GM21528 (cell line): Measurements from ENCODE around the gene KCNAB2.

ENCODE experiments used
- ATAC-seq: cut with Tn5 transposase; IDR thresholded peaks from one replicate; pipeline ENCODE4 v1.9.1; 2021; ENCODE audit warnings: mild to moderate bottlenecking, moderate library complexity; ENCODE audit not compliant: unreplicated experiment, low FRiP score

KCNAB2 gene

DNA sequence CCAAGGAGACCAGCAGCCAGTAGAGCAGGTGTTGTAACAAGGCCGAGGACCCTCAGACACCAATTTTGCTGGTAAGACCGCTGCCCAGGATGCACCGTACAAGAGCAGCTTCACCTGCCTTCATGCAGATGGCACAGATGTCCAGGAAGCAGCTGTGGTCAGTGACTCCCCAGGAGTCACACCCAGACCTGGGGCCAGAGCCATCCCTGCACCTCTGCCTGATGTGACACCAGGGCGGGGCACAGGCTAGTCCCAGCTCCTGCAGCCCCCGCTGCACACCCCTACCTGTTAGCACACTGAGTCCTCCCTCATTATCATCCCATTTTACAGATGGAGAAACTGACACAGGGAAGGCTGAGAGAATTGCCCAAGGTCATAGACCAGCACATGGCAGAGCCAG, 16.3 kb upstream of the KCNAB2 start:
- ATAC-seq, result no peak

GRCh38 chr1:6030132-6030531, 15.6 kb upstream of the KCNAB2 start:
- no peak for ATAC-seq

GRCh38 chr1:6030547-6031261, 15.0 kb upstream of the KCNAB2 start:
- no peak for ATAC-seq

DNA sequence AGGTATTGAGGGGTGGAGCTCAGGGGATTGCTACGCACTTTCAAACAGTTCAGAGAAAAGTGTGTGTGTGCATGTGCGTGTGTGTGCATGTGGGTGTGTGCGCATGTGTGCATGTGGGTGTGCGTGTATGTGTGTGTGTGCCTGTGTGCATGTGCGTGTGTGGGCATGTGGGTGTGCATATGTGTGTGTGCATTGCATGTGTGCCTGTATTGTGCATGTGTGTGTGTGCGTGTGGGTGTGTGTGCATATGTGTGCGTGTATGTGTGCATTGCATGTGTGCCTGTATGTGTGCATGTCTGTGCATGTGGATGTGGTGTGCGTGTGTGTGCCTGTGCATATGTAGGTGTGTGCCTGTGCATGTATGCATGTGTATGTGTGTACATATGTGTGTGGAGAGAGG, 12.6 kb upstream of the KCNAB2 start:
- no peak for ATAC-seq

DNA sequence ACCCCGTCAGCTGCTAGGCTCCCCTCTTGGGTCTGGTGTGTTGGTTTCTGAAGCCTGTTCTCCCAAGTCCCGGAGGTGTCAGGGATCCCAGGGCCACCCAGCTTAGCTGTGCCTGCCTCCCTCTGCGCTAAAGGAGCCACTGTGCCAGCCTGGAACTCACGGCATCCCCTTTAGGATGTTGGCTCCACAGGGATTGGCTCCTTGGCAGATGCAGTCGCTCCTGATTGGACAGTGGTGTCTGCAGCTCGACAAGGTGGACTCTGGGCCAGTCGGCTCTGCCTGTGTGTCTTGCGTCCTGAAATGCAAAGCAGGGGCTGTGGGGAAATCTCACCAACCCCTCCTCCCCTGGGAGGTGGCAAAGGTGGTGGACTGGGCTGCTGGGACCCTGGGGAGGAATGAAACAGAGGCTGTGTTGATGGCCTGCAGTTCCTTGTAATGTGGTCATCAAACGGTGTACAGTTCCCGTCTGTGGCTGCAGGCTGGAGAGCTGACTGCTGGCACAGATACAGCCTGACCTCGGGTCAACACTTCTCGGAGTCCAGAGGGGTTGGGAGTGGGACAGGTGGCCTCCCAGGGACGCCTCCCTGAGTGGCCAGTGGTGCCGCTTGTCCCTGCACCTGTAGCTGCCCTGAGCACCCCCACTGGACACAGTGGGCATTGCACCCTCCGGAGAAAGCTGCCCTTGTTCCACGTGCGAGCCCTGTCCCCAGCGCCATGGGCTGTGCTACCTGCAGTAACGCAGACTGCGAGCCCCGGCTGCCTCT, 11.5 kb upstream of the KCNAB2 start:
- no peak for ATAC-seq

- no peak for ATAC-seq
Measured at GRCh38 chr1:6034750-6035096, 11.0 kb upstream of the KCNAB2 start.

GRCh38 chr1:6035303-6035702, 10.4 kb upstream of the KCNAB2 start:
- no peak for ATAC-seq

DNA sequence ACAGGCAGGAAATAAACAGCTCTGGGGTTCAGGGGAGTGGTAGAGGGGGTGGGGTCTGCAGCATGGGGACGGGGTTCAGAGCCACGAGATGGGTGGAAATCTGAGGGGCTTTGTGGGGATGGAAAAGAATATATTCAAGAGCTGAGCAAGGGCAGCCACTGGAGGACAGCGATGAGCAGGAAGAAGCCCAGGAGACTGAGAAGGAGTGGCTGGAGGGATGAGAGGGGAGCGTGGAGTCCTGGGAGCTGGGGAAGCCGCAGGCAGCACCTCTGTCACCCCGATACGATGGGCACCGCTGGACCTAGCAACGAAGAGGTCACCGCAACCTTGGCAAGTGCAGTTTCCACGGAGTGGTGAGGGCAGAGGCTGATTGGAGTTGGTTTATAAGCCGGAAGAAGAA, 10.0 kb upstream of the KCNAB2 start:
- no peak for ATAC-seq

DNA sequence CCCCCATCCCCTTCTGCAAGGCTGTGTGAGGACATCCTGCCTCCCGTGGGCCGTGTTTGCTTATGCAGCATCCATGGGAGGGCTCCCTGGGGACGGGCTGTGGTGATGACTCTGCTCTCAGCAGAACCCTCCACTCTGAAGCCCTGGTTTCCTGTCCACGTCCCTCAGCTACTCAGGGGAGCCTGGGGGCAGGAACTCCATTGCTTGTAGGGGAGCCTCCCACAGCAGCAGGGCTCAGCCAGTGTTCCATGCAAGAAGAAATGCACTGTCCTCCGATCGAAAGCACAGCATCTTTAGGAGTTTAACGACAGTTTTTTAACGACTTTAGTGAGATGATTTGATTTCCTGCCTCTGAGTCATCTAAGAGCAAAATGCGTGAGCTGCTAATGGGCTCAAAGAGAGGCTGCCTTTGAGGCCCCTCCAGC, 8.3 kb upstream of the KCNAB2 start:
- ATAC-seq, result peak; percentile 62

GRCh38 chr1:6038603-6039002, 7.1 kb upstream of the KCNAB2 start:
- no peak for ATAC-seq

- ATAC-seq, result no peak
Measured at GRCh38 chr1:6039031-6039430, 6.7 kb upstream of the KCNAB2 start.

DNA sequence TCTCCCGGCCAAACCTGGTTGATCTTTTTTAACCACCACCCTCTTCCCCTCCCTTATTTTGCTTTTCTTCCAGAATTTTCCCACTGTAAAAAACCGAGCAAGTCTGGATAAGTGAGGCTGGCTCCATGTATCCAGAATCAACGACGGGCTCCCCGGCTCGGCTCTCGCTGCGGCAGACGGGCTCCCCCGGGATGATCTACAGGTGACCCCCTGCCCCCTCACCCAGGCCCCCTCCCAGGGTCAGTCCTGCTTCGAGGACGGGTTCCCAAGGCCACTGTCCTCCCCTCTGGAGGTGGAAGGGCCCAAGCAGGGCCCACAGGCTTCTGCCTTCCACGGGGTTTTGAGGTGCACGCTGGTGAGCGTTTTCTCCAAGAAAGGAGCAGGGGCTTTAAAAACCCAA, 5.2 kb upstream of the KCNAB2 start:
- ATAC-seq, result no peak

- no peak for ATAC-seq
Measured at GRCh38 chr1:6040861-6041415, 4.8 kb upstream of the KCNAB2 start.

DNA sequence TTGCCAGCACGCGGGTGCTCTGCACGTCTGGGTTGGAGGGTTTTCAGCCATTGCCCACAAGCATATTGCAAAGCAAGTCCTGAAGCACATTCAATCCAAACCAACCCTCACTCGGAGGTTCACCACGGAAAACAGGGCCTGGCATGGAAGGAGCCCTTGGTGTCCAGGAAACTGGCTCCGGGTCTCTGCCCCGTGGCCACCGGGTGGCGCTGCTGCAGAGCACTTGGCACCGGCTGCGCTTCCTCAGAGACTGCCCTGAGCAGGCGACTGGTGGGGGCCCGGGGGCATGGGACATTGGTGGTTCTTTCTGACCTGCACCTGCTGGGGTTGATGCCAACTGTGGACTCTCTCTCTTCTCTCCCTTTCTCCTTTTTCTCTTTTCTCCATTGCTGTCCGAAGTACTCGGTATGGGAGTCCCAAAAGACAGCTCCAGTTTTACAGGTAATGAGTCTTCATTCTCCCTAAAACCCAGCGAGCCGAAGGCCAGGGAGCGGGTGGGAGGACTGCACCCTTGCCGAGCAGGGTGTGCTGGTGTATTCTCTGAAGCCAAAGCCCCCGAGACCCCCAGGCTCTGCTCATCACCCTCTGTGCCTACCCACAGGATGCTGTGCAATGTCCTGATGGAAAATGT, 4.1 kb upstream of the KCNAB2 start:
- no peak for ATAC-seq

DNA sequence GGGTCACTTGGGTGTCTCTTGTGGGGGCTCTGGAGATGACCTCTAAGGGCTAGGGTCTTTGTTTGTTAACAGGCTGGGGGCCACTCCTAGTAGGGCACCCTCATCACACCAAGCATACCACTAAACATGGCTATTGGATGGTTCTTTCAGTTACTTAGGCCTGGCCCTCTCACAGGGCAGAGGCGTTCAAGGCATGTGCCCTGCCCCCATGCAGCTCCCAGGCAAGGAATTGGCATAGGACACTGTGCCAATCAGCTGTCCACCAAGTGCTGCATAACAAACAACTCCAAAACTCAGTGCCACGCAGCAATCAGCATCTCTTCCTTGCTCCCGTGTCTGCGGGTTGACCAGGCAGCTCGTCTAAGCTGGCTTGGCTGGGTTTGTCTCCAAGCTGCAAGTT, 2.1 kb upstream of the KCNAB2 start:
- ATAC-seq, result no peak

- no peak for ATAC-seq
Measured at GRCh38 chr1:6044481-6045109, 1.1 kb upstream of the KCNAB2 start.

- ATAC-seq, result no peak
Measured at GRCh38 chr1:6045110-6045502, 582 bp upstream of the KCNAB2 start.

DNA sequence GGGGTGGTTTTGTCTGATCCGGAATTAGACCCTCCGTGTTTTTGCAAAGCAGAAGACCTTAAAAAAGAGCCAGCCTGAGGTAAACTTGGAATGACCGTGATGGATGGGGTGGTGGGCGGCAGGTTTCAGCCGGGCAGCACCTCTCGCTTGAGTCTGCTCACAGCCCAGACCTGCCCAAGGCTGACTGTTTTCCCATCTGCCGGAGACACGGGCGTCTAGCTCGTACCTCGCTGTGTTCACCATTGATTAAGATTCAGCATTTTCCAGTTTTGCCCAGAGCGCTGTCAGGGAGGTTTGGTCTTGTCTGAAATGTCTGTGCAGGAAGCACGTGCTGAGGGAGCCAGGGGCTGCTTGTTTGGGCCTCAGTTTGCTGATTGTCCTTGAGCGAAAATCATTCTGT, 591 bp downstream of the KCNAB2 start:
- no peak for ATAC-seq

- ATAC-seq, result no peak
Measured at GRCh38 chr1:6048179-6048867, 2.6 kb downstream of the KCNAB2 start.

DNA sequence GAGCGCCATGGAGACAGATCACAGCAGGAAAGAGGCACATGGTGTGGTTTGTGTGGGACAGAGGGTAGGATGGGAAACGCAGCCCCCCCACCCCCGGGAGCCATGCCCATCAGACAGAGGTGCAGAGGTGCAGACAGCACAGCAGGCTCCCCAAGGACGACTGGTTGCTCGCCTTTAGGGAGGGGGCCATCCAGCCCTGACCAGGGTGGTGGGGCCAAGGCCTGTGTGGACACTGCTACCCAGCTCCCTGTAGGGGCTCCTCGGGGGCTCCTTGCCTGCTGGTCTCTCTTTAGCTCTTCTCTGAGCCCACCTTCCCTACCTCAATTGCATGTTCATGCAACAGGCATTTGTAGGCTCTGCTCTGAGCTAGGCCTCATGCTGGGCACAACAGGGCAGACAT, 3.7 kb downstream of the KCNAB2 start:
- ATAC-seq, result no peak
